ENCODE results near the gene DYRK4.

DYRK4 gene

GRCh38 chr12:4566474-4566873, 4.5 kb downstream of the DYRK4 start:
- DNase-seq, result no peak

- DNase-seq, result no peak
These were observed 5.3 kb downstream of the DYRK4 start for GRCh38 chr12:4567073-4567881.

- no peak for DNase-seq
These were observed 7.3 kb downstream of the DYRK4 start for GRCh38 chr12:4569261-4569660.

GRCh38 chr12:4572680-4573079, 10.7 kb downstream of the DYRK4 start:
- no peak for DNase-seq

GRCh38 chr12:4579305-4580102, 17.5 kb downstream of the DYRK4 start:
- DNase-seq, result no peak

GRCh38 chr12:4580281-4580688, 18.3 kb downstream of the DYRK4 start:
- DNase-seq, result no peak

GRCh38 chr12:4584281-4584680, 22.3 kb downstream of the DYRK4 start:
- DNase-seq, result no peak

- DNase-seq, result no peak
These were observed 22.9 kb downstream of the DYRK4 start for GRCh38 chr12:4584896-4585295.

- DNase-seq, result no peak
These were observed 24.5 kb downstream of the DYRK4 start for GRCh38 chr12:4586500-4586899.

GRCh38 chr12:4587108-4587507, 25.1 kb downstream of the DYRK4 start:
- DNase-seq, result no peak

GRCh38 chr12:4588916-4589315, 26.9 kb downstream of the DYRK4 start:
- no peak for DNase-seq

- no peak for DNase-seq
These were observed 27.9 kb downstream of the DYRK4 start for GRCh38 chr12:4589941-4590340.

GRCh38 chr12:4591180-4591687, 29.2 kb downstream of the DYRK4 start:
- DNase-seq, result no peak

GRCh38 chr12:4595881-4596280, 33.9 kb downstream of the DYRK4 start:
- no peak for DNase-seq

- no peak for DNase-seq
These were observed 41.4 kb downstream of the DYRK4 start for GRCh38 chr12:4603421-4603820.

- no peak for DNase-seq
These were observed 41.9 kb downstream of the DYRK4 start for GRCh38 chr12:4603946-4604345.

- peak; percentile 47 to 85 (median 66) for DNase-seq
These were observed 42.7 kb downstream of the DYRK4 start for GRCh38 chr12:4604684-4605193.

GRCh38 chr12:4607056-4607455, 45.0 kb downstream of the DYRK4 start:
- no peak for DNase-seq

GRCh38 chr12:4609071-4609470, 47.1 kb downstream of the DYRK4 start:
- no peak for DNase-seq

GRCh38 chr12:4610481-4610880, 48.5 kb downstream of the DYRK4 start:
- no peak for DNase-seq

- DNase-seq, result no peak
These were observed 53.7 kb downstream of the DYRK4 start for GRCh38 chr12:4615667-4616066.

GRCh38 chr12:4621511-4621910, 59.5 kb downstream of the DYRK4 start:
- no peak for DNase-seq

GRCh38 chr12:4626543-4626942, 64.5 kb downstream of the DYRK4 start:
- no peak for DNase-seq

- DNase-seq, result no peak
These were observed 66.4 kb downstream of the DYRK4 start for GRCh38 chr12:4628406-4628805.
